Esophagus muscularis mucosa (tissue), 4 donors: Measurements from ENCODE around the gene GRIK4. TPM values are rescaled to one million over a fixed set of nuclear protein-coding genes. Genes with fewer than 3 reads are reported as not detected.
"Not testable (repeated sequence)": the region's sequence is repeated elsewhere in the genome, so short reads cannot be mapped to it uniquely, and the experiment has no call there.

ENCODE experiments used
- DNase-seq: peaks from one replicate; pipeline ENCODE4 v3.0.0-alpha.2; 2017; ENCODE audit errors: extremely low spot score
- H3K27ac ChIP-seq, 4 donors: fragments of 200-600 bp; sonication (generic); replicated peaks in 1 of 4; 1 replicate in 3 of 4; 2 replicates in 1 of 4; pipeline ENCODE4 v1.5.1; 2016 to 2019; ENCODE audit warnings: mild to moderate bottlenecking in 1 of 4
- H3K27me3 ChIP-seq, 4 donors: fragments of 200-600 bp; sonication (generic); one replicate each; pipeline versions ENCODE4 v1.5.1 to v1.6.0; 2016 to 2019
- H3K36me3 ChIP-seq, 4 donors: fragments of 200-600 bp; sonication (generic); one replicate each; pipeline ENCODE4 v1.5.1; 2016 to 2019
- H3K4me1 ChIP-seq, 4 donors: fragments of 200-600 bp; sonication (generic); one replicate each; pipeline ENCODE4 v1.5.1; 2016 to 2019
- H3K4me3 ChIP-seq, 4 donors: fragments of 200-600 bp; sonication (generic); 1 replicate in 2 of 4; 2 replicates in 2 of 4; pipeline ENCODE4 v1.5.1; 2016 to 2019; ENCODE audit warnings: mild to moderate bottlenecking in 4 of 4, moderate library complexity in 1 of 4
- H3K9me3 ChIP-seq, 4 donors: fragments of 200-600 bp; sonication (generic); 1 replicate in 3 of 4; 2 replicates in 1 of 4; pipeline ENCODE4 v1.5.1; 2016 to 2019
- EP300 ChIP-seq: sonication (generic); formaldehyde crosslinking; IDR thresholded peaks from one replicate; pipeline ENCODE4 v1.6.1; 2017; ENCODE audit warnings: antibody characterized with exemption
- POLR2A ChIP-seq: fragments of 450-650 bp; IDR thresholded peaks from one replicate; pipeline ENCODE4 v1.6.1; 2017; ENCODE audit warnings: antibody characterized with exemption, moderate library complexity, mild to moderate bottlenecking, low read depth
- POLR2AphosphoS5 ChIP-seq, 2 donors: sonication (generic); formaldehyde crosslinking; IDR thresholded peaks; one replicate each; pipeline ENCODE4 v1.6.1; 2017; ENCODE audit warnings: antibody characterized with exemption in 2 of 2
- WGBS: methylation state at CpG from one replicate; pipeline ENCODE4 v1.1.5; 2018; 5-methylcytosine and 5-hydroxymethylcytosine counted together
- intact Hi-C: fragments of 100-400 bp; cut with DNase I; formaldehyde crosslinking; loops from one replicate; pipeline ENCODE4 v1.15.1; 2023
- total RNA-seq, 4 donors: library from RNA; depleted of rRNA; stranded (reverse); fragments of >200 nt; gene quantifications; one replicate each; pipeline versions ENCODE4 v1.1.0 to v1.2.1, GENCODE V29; 2016
- TF ChIP-seq, protein P1 (sequence below), 3 experiments: fragments of 200-600 bp in 2 of 3; fragments of 450-650 bp in 1 of 3; sonication (generic) in 2 of 3; IDR thresholded peaks; one replicate each; pipeline ENCODE4 v1.5.1; 2017 to 2019; ENCODE audit warnings: antibody characterized with exemption in 3 of 3, mild to moderate bottlenecking in 2 of 3, moderate library complexity in 1 of 3

GRIK4 gene
- total RNA-seq, 4 donors from 2014 or later: 0.13 to 0.83 (median 0.43) TPM

DNA sequence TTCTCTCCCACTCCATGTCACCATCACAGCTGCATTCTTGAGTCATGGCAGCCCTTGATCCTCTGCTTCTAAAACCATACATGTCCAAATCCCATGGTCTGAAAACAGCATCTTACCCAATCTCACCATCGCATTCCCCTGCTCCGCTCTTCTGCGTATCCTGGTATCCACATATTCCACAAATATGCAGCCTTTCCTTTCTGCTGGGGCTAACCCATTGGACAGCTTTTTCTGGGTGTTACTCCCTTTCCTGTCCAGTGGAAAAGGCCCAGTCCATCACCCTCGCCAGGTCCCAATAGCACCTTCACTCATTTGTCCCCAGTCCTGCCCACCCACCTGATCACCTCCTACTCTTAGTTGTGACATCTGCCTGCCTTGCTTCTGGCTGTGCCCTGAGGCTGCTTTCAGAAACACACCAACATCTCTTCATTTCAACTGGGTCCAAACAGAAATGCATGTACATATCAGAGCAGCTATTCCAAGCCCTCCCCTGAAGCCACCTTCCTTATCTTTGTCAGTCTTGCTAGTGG is 274.7 kb downstream of the GRIK4 start:
- no peak overlapping the region for H3K4me3 ChIP-seq
- no peaks in the 10 kb centered on the region for H3K4me1 ChIP-seq
- H3K27me3 ChIP-seq: peaks cover 0 to 40% (median 0%) of the 10 kb centered on the region in 4 donors
- WGBS: 89% methylated on average over 4 of the region's 4 CpGs
- no peak for DNase-seq
- no peaks in the 10 kb centered on the region for H3K36me3 ChIP-seq
- H3K27ac ChIP-seq: no peak overlapping the region
- TF ChIP-seq, protein P1, sequence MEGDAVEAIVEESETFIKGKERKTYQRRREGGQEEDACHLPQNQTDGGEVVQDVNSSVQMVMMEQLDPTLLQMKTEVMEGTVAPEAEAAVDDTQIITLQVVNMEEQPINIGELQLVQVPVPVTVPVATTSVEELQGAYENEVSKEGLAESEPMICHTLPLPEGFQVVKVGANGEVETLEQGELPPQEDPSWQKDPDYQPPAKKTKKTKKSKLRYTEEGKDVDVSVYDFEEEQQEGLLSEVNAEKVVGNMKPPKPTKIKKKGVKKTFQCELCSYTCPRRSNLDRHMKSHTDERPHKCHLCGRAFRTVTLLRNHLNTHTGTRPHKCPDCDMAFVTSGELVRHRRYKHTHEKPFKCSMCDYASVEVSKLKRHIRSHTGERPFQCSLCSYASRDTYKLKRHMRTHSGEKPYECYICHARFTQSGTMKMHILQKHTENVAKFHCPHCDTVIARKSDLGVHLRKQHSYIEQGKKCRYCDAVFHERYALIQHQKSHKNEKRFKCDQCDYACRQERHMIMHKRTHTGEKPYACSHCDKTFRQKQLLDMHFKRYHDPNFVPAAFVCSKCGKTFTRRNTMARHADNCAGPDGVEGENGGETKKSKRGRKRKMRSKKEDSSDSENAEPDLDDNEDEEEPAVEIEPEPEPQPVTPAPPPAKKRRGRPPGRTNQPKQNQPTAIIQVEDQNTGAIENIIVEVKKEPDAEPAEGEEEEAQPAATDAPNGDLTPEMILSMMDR (IDR thresholded peaks at IDR 0.05): no peak
- no peak for TF ChIP-seq POLR2A
- no peak for TF ChIP-seq POLR2AphosphoS5 (IDR thresholded peaks at IDR 0.05)
- H3K9me3 ChIP-seq: no peaks in the 10 kb centered on the region
- intact Hi-C loops: no loop called here

GRCh38 chr11:120787224-120787623 is 275.7 kb downstream of the GRIK4 start:
- peaks cover 0 to 45% (median 0%) of the 10 kb centered on the region in 4 donors for H3K27me3 ChIP-seq
- not testable (repeated sequence) for H3K27ac ChIP-seq

GRCh38 chr11:120789391-120789790 is 277.8 kb downstream of the GRIK4 start:
- intact Hi-C loops: no loop called here
- TF ChIP-seq, protein P1 (IDR thresholded peaks at IDR 0.05): no peak
- TF ChIP-seq POLR2AphosphoS5 (IDR thresholded peaks at IDR 0.05): no peak
- no peak for TF ChIP-seq EP300
- no peak for TF ChIP-seq POLR2A
- Histone ChIP-seq H3K36me3 (no peaks in the 10 kb centered on the region), H3K27ac (no peak overlapping the region), H3K9me3 (no peaks in the 10 kb centered on the region), H3K4me3 (no peak overlapping the region), H3K4me1 (no peaks in the 10 kb centered on the region), H3K27me3 (peaks cover 0 to 64% (median 0%) of the 10 kb centered on the region in 4 donors)
- no peak for DNase-seq
- WGBS: 85% methylated on average over 9 of the region's 9 CpGs

More at GRCh38 chr11:120787224-120787623, 275.7 kb downstream of the GRIK4 start:
- H3K4me3 ChIP-seq, DNase-seq, H3K36me3 ChIP-seq, H3K4me1 ChIP-seq, intact Hi-C loops, H3K9me3 ChIP-seq: not testable (repeated sequence)
- WGBS: 85% methylated on average over 9 of the region's 9 CpGs

GRCh38 chr11:120792306-120792705 is 280.8 kb downstream of the GRIK4 start:
- H3K36me3 ChIP-seq: no peaks in the 10 kb centered on the region
- DNase-seq: no peak
- peaks cover 0 to 55% (median 0%) of the 10 kb centered on the region in 4 donors for H3K27me3 ChIP-seq
- no peak overlapping the region for H3K4me3 ChIP-seq
- no peak for TF ChIP-seq EP300
- TF ChIP-seq POLR2AphosphoS5 (IDR thresholded peaks at IDR 0.05): no peak
- TF ChIP-seq, protein P1 (IDR thresholded peaks at IDR 0.05): no peak
- no peak for TF ChIP-seq POLR2A
- intact Hi-C loops: no loop called here
- no peaks in the 10 kb centered on the region for H3K4me1 ChIP-seq
- H3K27ac ChIP-seq: no peak overlapping the region
- 82% methylated on average over 7 of the region's 7 CpGs for WGBS
- H3K9me3 ChIP-seq: no peaks in the 10 kb centered on the region

GRCh38 chr11:120793150-120793549 is 281.6 kb downstream of the GRIK4 start:
- no peak overlapping the region for H3K4me3 ChIP-seq
- no peaks in the 10 kb centered on the region for H3K4me1 ChIP-seq
- intact Hi-C loops: no loop called here
- WGBS: 86% methylated on average over 5 of the region's 5 CpGs
- no peaks in the 10 kb centered on the region for H3K9me3 ChIP-seq
- peaks cover 0 to 61% (median 0%) of the 10 kb centered on the region in 4 donors for H3K27me3 ChIP-seq
- TF ChIP-seq, protein P1 (IDR thresholded peaks at IDR 0.05): no peak
- no peaks in the 10 kb centered on the region for H3K36me3 ChIP-seq
- H3K27ac ChIP-seq: no peak overlapping the region
- no peak for DNase-seq
